K562 (cell line): ENCODE data around the gene CTSW.

Experiments used
- CBX3 ChIP-seq, 2 experiments: IDR thresholded peaks; 1 replicate in 1 of 2; 2 replicates in 1 of 2; pipeline ENCODE4 v1.6.1; 2012; ENCODE audit warnings: inconsistent platforms in 2 of 2, low read length in 2 of 2, borderline replicate concordance in 1 of 2, control low read depth in 1 of 2
- EP300 ChIP-seq: IDR thresholded peaks from 2 replicates; pipeline ENCODE4 v1.6.1; 2012; ENCODE audit warnings: low read length, improper control_type of control experiment
- EZH2 ChIP-seq: IDR thresholded peaks from 2 replicates; pipeline ENCODE4 v1.6.1; 2012; ENCODE audit warnings: low read depth, mild to moderate bottlenecking, inconsistent platforms, low read length, borderline replicate concordance
- FOXJ3 ChIP-seq: sonication (generic); formaldehyde crosslinking; IDR thresholded peaks from 2 replicates; pipeline ENCODE4 v1.4.0; 2020; ENCODE audit warnings: mild to moderate bottlenecking, missing genetic modification reagents
- POLR2A ChIP-seq: fragments of 450-650 bp; conservative IDR thresholded peaks from 2 replicates; pipeline ENCODE4 v1.6.1; 2016
- POLR2AphosphoS5 ChIP-seq: IDR thresholded peaks from 2 replicates; pipeline ENCODE4 v1.6.1; 2011; ENCODE audit warnings: mild to moderate bottlenecking, low read depth, low read length, moderate library complexity; ENCODE audit not compliant: control insufficient read depth, insufficient read depth
- SMARCE1 ChIP-seq: fragments of 450-650 bp; IDR thresholded peaks from 2 replicates; pipeline ENCODE4 v1.7.1; 2016; ENCODE audit warnings: mild to moderate bottlenecking
- TCF7L2 ChIP-seq: fragments of 150-350 bp; IDR thresholded peaks from 2 replicates; pipeline ENCODE4 v1.6.1; 2016; ENCODE audit warnings: low read depth, mild to moderate bottlenecking, low read length, moderate library complexity
- YY1 ChIP-seq, 3 experiments: IDR thresholded peaks; 2 replicates each; pipeline ENCODE4 v1.6.1; 2011; ENCODE audit warnings: low read length in 2 of 3, mild to moderate bottlenecking in 2 of 3, moderate library complexity in 2 of 3, borderline replicate concordance in 1 of 3, control low read depth in 1 of 3, low read depth in 1 of 3; ENCODE audit not compliant: insufficient read depth in 3 of 3, insufficient replicate concordance in 2 of 3, control insufficient read depth in 1 of 3, insufficient read length in 1 of 3; ENCODE audit errors: extremely low read depth in 1 of 3
- ZBTB1 ChIP-seq: sonication (generic); formaldehyde crosslinking; IDR thresholded peaks from 2 replicates; pipeline ENCODE4 v1.8.1; 2023; ENCODE audit warnings: missing genetic modification reagents, low read depth, mild to moderate bottlenecking, borderline replicate concordance
- ZNF146 ChIP-seq: IDR thresholded peaks from one replicate; pipeline ENCODE4 v1.6.1; 2018; ENCODE audit warnings: missing compliant biosample characterization; ENCODE audit not compliant: unreplicated experiment
- ZNF707 ChIP-seq: fragments of 250-450 bp; sonication (Bioruptor Pico); conservative IDR thresholded peaks from 2 replicates; pipeline ENCODE4 v1.8.0; 2022; ENCODE audit warnings: inconsistent platforms, mild to moderate bottlenecking, moderate library complexity
- TF ChIP-seq, protein P1 (sequence below), 3 experiments: IDR thresholded peaks in 2 of 3; conservative IDR thresholded peaks in 1 of 3; 2 replicates each; pipeline ENCODE4 v1.5.1; 2011 to 2012; ENCODE audit warnings: low read length in 3 of 3, mild to moderate bottlenecking in 3 of 3, control low read depth in 2 of 3, improper control_type of control experiment in 1 of 3, inconsistent platforms in 1 of 3, low read depth in 1 of 3, mixed read lengths in 1 of 3, moderate library complexity in 1 of 3; ENCODE audit not compliant: insufficient read depth in 2 of 3
- TF ChIP-seq, protein P2 (sequence below), 2 experiments: fragments of 450-650 bp in 1 of 2; sonication (generic) in 1 of 2; formaldehyde crosslinking in 1 of 2; IDR thresholded peaks in 1 of 2; conservative IDR thresholded peaks in 1 of 2; 2 replicates each; pipeline versions ENCODE4 v1.6.1 to v1.8.1; 2016 to 2023; ENCODE audit warnings: mild to moderate bottlenecking in 2 of 2, moderate library complexity in 2 of 2, inconsistent platforms in 1 of 2, missing genetic modification reagents in 1 of 2

DNA sequence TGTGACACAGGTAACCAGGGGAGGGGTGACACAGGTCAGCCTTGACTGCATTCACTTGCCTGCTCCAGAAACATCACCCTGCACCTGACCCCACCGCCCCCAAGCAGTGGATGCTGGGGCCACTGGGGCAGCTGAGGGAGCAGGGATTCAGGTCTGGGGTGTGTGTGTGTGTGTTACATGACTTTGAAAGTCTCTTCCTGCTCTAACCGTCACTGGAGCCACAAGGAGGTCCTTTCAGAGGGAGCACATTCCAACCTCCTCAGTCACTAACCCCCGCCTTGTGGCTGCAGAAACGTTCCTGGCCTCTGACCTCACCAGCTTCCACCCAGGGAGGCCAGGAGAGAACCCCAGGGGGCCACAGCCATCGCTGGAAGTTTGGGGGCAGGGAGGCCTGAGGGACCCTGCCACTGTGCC is 23.4 kb downstream of the CTSW start:
- TF ChIP-seq, protein P1, sequence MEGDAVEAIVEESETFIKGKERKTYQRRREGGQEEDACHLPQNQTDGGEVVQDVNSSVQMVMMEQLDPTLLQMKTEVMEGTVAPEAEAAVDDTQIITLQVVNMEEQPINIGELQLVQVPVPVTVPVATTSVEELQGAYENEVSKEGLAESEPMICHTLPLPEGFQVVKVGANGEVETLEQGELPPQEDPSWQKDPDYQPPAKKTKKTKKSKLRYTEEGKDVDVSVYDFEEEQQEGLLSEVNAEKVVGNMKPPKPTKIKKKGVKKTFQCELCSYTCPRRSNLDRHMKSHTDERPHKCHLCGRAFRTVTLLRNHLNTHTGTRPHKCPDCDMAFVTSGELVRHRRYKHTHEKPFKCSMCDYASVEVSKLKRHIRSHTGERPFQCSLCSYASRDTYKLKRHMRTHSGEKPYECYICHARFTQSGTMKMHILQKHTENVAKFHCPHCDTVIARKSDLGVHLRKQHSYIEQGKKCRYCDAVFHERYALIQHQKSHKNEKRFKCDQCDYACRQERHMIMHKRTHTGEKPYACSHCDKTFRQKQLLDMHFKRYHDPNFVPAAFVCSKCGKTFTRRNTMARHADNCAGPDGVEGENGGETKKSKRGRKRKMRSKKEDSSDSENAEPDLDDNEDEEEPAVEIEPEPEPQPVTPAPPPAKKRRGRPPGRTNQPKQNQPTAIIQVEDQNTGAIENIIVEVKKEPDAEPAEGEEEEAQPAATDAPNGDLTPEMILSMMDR (IDR thresholded peaks at IDR 0.05 in 2 of 3, conservative IDR thresholded peaks at IDR 0.05 in 1 of 3; ENCODE audit: insufficient read depth in 2 of 3, low read depth in 1 of 3, low read length in 3 of 3) = no peak
- TF ChIP-seq EZH2 = no peak
- TF ChIP-seq POLR2A = no peak
- TF ChIP-seq ZBTB1 (CRISPR knock-in tag) = peak; percentile 86; the same call in 1 of the 2 replicates
- TF ChIP-seq, protein P2, sequence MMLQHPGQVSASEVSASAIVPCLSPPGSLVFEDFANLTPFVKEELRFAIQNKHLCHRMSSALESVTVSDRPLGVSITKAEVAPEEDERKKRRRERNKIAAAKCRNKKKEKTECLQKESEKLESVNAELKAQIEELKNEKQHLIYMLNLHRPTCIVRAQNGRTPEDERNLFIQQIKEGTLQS (IDR thresholded peaks at IDR 0.05) = peak; percentile 77
- TF ChIP-seq, protein P2 (CRISPR knock-in tag; conservative IDR thresholded peaks at IDR 0.05) = no peak
- no peak for TF ChIP-seq FOXJ3 (CRISPR knock-in tag)
- TF ChIP-seq SMARCE1 = peak; percentile 66; the same call in 1 of the 2 replicates
- no peak for TF ChIP-seq YY1 (IDR thresholded peaks at IDR 0.05; ENCODE audit: borderline replicate concordance in 1 of 3, control insufficient read depth in 1 of 3, extremely low read depth in 1 of 3, insufficient read depth in 3 of 3, insufficient read length in 1 of 3, insufficient replicate concordance in 2 of 3, low read depth in 1 of 3, low read length in 2 of 3)
- no peak for TF ChIP-seq ZNF707
- TF ChIP-seq EP300 = peak; percentile 74
- no peak for TF ChIP-seq ZNF146 (CRISPR knock-in tag)
- peak; percentile 30; the same call in 1 of the 2 replicates for TF ChIP-seq POLR2AphosphoS5
- no peak for TF ChIP-seq TCF7L2
- TF ChIP-seq CBX3 (IDR thresholded peaks at IDR 0.05; ENCODE audit: borderline replicate concordance in 1 of 2, low read length in 2 of 2) = no peak
